ENCODE data around the gene EYA2.

DNA sequence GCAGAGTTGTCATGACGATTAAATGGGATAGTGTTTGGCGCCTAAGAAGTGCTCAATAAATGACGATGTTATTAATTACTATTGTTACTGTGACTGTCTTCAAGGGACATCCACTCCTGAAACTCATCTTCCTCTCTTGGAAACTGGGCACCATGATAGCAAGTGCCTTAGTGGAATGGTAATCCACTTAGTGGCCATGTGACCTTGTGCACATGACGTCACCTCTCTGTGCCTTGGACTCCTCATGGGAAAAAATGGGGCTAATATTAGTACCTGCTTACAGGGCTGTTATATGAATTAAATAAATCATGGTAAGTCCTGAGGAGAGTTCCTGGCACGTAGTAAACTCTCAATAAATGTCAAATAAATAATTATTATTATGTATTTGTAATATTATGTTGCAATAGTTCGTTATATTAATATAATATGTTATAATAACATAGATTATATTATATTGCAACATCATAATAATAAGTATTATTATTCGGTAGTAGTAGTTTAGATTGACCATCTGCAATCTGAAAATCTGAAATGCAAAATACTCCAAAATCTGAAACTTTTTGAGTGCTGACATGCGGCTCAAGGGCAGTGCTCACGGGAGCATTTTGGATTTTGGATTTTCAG is 40.9 kb downstream of the EYA2 start:
- no peak for TF ChIP-seq EZH2 (IDR thresholded peaks at IDR 0.05; ENCODE audit: borderline replicate concordance, insufficient read depth, low read depth, low read length, poor library complexity, severe bottlenecking)
- TF ChIP-seq, protein P1, sequence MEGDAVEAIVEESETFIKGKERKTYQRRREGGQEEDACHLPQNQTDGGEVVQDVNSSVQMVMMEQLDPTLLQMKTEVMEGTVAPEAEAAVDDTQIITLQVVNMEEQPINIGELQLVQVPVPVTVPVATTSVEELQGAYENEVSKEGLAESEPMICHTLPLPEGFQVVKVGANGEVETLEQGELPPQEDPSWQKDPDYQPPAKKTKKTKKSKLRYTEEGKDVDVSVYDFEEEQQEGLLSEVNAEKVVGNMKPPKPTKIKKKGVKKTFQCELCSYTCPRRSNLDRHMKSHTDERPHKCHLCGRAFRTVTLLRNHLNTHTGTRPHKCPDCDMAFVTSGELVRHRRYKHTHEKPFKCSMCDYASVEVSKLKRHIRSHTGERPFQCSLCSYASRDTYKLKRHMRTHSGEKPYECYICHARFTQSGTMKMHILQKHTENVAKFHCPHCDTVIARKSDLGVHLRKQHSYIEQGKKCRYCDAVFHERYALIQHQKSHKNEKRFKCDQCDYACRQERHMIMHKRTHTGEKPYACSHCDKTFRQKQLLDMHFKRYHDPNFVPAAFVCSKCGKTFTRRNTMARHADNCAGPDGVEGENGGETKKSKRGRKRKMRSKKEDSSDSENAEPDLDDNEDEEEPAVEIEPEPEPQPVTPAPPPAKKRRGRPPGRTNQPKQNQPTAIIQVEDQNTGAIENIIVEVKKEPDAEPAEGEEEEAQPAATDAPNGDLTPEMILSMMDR (IDR thresholded peaks at IDR 0.05) = no peak

All from B cell (primary cell).